ENCODE data around the gene ARHGAP31. TPM values are rescaled to one million over a fixed set of nuclear protein-coding genes. Genes with fewer than 3 reads are reported as not detected.

Gene ARHGAP31
- total and polyA plus RNA-seq, 4 donors, result 0.99 to 4.6 (median 2.6) TPM

DNA sequence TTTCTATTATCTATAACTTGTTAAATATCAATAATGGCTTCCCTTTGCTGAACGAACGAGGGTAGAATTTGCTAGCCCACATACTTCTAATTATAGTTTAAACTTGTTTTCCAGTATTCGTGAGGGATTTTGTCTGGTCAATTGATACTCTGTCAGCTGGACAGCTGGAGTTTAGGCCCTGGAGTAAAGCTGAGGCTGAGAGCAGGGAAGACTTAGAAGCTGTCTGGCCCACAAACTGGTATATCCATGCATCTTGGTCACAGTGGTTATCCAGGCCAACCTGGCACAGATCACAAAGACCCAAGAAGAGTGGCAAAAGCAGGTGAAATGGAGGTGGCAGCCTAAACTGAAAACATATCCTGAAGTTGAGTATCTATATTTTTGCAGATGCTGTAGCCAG is 19.3 kb downstream of the ARHGAP31 start:
- Histone ChIP-seq H3K36me3 (ENCODE audit: control insufficient read depth in 4 of 4, insufficient read depth in 3 of 4, low read depth in 1 of 4, low read length in 3 of 4) (no peaks in the 10 kb centered on the region), H3K27ac (ENCODE audit: low read depth in 1 of 2, low read length in 2 of 2) (no peak overlapping the region), H3K9ac (ENCODE audit: low read depth in 1 of 2, low read length in 2 of 2) (no peak overlapping the region), H3K4me1 (ENCODE audit: control insufficient read depth in 4 of 4, insufficient read depth in 4 of 4, low read length in 3 of 4) (no peaks in the 10 kb centered on the region), H3K27me3 (ENCODE audit: control insufficient read depth in 4 of 4, insufficient read depth in 4 of 4, low read length in 3 of 4) (no peaks in the 10 kb centered on the region), H3K4me3 (ENCODE audit: low read depth in 1 of 3, low read length in 3 of 3) (no peak overlapping the region), H3K9me3 (ENCODE audit: control insufficient read depth in 4 of 4, low read length in 3 of 4) (no peaks in the 10 kb centered on the region)
- TF ChIP-seq RXRA (IDR thresholded peaks at IDR 0.05) (no peak), FOXA2 (IDR thresholded peaks at IDR 0.05) (no peak), YY1 (IDR thresholded peaks at IDR 0.05) (no peak), HNF4A (conservative IDR thresholded peaks at IDR 0.05) (no peak), JUND (IDR thresholded peaks at IDR 0.05) (no peak), HNF4G (IDR thresholded peaks at IDR 0.05) (no peak), RAD21 (IDR thresholded peaks at IDR 0.05) (no peak), SP1 (IDR thresholded peaks at IDR 0.05) (no peak)
- TF ChIP-seq, protein P1, sequence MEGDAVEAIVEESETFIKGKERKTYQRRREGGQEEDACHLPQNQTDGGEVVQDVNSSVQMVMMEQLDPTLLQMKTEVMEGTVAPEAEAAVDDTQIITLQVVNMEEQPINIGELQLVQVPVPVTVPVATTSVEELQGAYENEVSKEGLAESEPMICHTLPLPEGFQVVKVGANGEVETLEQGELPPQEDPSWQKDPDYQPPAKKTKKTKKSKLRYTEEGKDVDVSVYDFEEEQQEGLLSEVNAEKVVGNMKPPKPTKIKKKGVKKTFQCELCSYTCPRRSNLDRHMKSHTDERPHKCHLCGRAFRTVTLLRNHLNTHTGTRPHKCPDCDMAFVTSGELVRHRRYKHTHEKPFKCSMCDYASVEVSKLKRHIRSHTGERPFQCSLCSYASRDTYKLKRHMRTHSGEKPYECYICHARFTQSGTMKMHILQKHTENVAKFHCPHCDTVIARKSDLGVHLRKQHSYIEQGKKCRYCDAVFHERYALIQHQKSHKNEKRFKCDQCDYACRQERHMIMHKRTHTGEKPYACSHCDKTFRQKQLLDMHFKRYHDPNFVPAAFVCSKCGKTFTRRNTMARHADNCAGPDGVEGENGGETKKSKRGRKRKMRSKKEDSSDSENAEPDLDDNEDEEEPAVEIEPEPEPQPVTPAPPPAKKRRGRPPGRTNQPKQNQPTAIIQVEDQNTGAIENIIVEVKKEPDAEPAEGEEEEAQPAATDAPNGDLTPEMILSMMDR (IDR thresholded peaks at IDR 0.05; ENCODE audit: low read depth, low read length, missing input control), result no peak
- TF ChIP-seq, protein P2, sequence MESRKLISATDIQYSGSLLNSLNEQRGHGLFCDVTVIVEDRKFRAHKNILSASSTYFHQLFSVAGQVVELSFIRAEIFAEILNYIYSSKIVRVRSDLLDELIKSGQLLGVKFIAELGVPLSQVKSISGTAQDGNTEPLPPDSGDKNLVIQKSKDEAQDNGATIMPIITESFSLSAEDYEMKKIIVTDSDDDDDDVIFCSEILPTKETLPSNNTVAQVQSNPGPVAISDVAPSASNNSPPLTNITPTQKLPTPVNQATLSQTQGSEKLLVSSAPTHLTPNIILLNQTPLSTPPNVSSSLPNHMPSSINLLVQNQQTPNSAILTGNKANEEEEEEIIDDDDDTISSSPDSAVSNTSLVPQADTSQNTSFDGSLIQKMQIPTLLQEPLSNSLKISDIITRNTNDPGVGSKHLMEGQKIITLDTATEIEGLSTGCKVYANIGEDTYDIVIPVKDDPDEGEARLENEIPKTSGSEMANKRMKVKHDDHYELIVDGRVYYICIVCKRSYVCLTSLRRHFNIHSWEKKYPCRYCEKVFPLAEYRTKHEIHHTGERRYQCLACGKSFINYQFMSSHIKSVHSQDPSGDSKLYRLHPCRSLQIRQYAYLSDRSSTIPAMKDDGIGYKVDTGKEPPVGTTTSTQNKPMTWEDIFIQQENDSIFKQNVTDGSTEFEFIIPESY (IDR thresholded peaks at IDR 0.05), result no peak
- WGBS, result 75% methylated on average over 3 of the region's 3 CpGs
- DNase-seq (ENCODE audit: low spot score), result no peak

DNA sequence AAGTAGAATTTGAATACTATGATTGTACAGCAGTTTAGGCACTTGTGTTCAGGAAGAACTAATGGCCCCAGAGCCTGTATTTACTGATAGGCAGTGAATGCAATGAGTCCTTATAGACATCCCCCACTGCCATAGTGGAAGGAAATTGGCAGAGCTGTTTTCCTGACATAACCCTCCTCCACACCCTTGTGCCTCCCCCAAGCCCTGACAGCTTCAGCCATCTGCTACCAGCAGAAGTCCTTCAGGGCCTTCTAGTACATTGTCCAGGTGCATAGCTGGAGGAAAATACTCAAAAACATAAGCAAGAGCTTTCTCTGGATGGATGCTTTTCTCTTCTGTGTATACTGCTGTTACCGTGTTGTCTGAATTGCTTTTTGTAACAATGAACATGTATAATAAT is 20.6 kb downstream of the ARHGAP31 start:
- no peak for DNase-seq (ENCODE audit: low spot score)
- H3K27me3 ChIP-seq (ENCODE audit: control insufficient read depth in 4 of 4, insufficient read depth in 4 of 4, low read length in 3 of 4), result no peaks in the 10 kb centered on the region
- 87% methylated on average over 1 of the region's 1 CpG for WGBS
- TF ChIP-seq EGR1 (IDR thresholded peaks at IDR 0.05; ENCODE audit: low read depth in 2 of 2) (no peak), JUND (IDR thresholded peaks at IDR 0.05) (no peak), SP1 (IDR thresholded peaks at IDR 0.05) (no peak), YY1 (IDR thresholded peaks at IDR 0.05) (no peak), GABPA (IDR thresholded peaks at IDR 0.05 in 1 of 2, conservative IDR thresholded peaks at IDR 0.05 in 1 of 2) (no peak), FOXA1 (IDR thresholded peaks at IDR 0.05) (no peak), RAD21 (IDR thresholded peaks at IDR 0.05) (no peak), RXRA (IDR thresholded peaks at IDR 0.05) (no peak)
- H3K9ac ChIP-seq (ENCODE audit: low read depth in 1 of 2, low read length in 2 of 2), result no peak overlapping the region
- no peaks in the 10 kb centered on the region for H3K36me3 ChIP-seq (ENCODE audit: control insufficient read depth in 4 of 4, insufficient read depth in 3 of 4, low read depth in 1 of 4, low read length in 3 of 4)
- no peak overlapping the region for H3K4me3 ChIP-seq (ENCODE audit: low read depth in 1 of 3, low read length in 3 of 3)
- H3K4me1 ChIP-seq (ENCODE audit: control insufficient read depth in 4 of 4, insufficient read depth in 4 of 4, low read length in 3 of 4), result no peaks in the 10 kb centered on the region
- no peaks in the 10 kb centered on the region for H3K9me3 ChIP-seq (ENCODE audit: control insufficient read depth in 4 of 4, low read length in 3 of 4)
- H3K27ac ChIP-seq (ENCODE audit: low read depth in 1 of 2, low read length in 2 of 2), result no peak overlapping the region

DNA sequence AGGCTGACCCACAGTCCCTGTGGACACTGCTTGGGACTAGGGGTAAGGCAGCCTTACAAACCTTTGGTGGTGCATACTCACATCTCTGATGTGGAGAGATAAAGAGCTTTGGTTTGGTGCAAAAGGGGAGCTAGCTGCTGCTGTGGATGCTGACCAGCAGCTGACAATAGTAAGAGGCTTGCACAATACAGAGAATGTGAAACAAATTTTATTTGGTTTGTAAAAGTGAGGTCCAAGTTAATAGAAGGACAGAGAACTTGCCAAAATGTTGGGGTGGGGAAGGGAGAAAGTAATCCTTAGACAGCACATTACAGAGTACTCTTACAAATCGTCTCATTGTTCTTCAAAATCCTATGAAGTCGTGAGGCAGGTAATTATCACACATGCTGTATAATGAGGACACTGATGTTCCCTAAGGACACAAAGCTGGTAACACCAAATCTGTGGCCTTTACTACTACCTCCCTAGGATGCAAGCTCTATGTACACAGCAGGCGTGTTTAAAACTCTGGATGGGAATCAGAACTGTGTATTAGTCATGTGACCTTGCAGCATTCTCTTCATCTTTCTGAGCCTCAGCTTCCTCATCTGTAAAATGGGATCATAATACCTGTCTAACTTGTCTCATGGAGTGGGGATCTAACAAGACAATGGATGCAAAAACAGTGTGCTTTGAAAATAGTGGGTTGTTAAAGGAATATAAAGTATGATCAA is 21.6 kb downstream of the ARHGAP31 start:
- H3K9me3 ChIP-seq (ENCODE audit: control insufficient read depth in 4 of 4, low read length in 3 of 4), result no peaks in the 10 kb centered on the region
- H3K27ac ChIP-seq (ENCODE audit: low read depth in 1 of 2, low read length in 2 of 2), result no peak overlapping the region
- no peak for DNase-seq (ENCODE audit: low spot score)
- no peaks in the 10 kb centered on the region for H3K27me3 ChIP-seq (ENCODE audit: control insufficient read depth in 4 of 4, insufficient read depth in 4 of 4, low read length in 3 of 4)
- TF ChIP-seq HNF4A (conservative IDR thresholded peaks at IDR 0.05) (no peak), YY1 (IDR thresholded peaks at IDR 0.05) (no peak), JUND (IDR thresholded peaks at IDR 0.05) (no peak), RXRA (IDR thresholded peaks at IDR 0.05) (no peak), NR2F2 (IDR thresholded peaks at IDR 0.05) (no peak), HNF4G (IDR thresholded peaks at IDR 0.05) (no peak)
- TF ChIP-seq, protein P3, sequence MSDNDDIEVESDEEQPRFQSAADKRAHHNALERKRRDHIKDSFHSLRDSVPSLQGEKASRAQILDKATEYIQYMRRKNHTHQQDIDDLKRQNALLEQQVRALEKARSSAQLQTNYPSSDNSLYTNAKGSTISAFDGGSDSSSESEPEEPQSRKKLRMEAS (IDR thresholded peaks at IDR 0.05), result no peak
- no peaks in the 10 kb centered on the region for H3K36me3 ChIP-seq (ENCODE audit: control insufficient read depth in 4 of 4, insufficient read depth in 3 of 4, low read depth in 1 of 4, low read length in 3 of 4)
- WGBS, result 88% methylated on average over 3 of the region's 3 CpGs
- H3K4me3 ChIP-seq (ENCODE audit: low read depth in 1 of 3, low read length in 3 of 3), result no peak overlapping the region
- no peaks in the 10 kb centered on the region for H3K4me1 ChIP-seq (ENCODE audit: control insufficient read depth in 4 of 4, insufficient read depth in 4 of 4, low read length in 3 of 4)
- H3K9ac ChIP-seq (ENCODE audit: low read depth in 1 of 2, low read length in 2 of 2), result no peak overlapping the region
